GM19324 (cell line): ENCODE results near the gene CLEC16A.

Experiments used
- ATAC-seq: cut with Tn5 transposase; IDR thresholded peaks from one replicate; pipeline ENCODE4 v1.9.1; 2021; ENCODE audit warnings: mild to moderate bottlenecking, moderate library complexity; ENCODE audit not compliant: unreplicated experiment, low FRiP score

The CLEC16A gene

GRCh38 chr16:11145819-11146211 lies 201.5 kb downstream of the CLEC16A start:
- ATAC-seq: no peak

- ATAC-seq: no peak
Observed at GRCh38 chr16:11147033-11147753, 202.8 kb downstream of the CLEC16A start.

DNA sequence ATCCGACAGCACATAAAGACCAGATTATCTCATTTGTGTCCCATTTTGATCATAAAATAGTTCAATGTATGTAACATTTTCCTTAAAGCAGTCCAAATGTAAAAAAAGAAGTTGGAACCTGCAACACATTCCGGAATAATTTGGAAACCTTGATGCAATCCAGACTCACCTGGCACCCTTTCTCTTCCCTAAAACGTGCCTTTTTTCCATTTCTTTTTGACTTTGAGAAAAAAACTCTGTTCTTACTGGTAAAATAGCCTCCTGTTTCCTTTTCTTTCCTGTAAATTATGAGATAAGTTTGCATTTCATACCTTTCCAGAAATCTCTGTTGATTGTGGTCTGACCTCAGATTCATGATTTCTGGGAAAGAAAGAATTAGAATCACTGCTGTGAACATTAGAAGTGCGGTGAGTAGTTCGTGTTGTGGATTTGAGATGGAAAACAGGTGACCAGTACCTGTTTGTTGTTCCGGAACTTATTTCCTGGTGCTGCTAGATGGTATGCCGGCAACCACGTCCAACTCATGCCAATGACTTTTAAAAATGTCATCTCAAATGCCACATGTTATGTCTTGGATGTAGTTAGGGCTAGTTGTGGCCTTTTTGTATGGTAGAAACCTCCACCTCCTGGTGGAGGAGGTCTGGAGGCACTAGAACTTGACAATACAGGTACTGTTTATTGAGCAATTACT lies 203.5 kb downstream of the CLEC16A start:
- ATAC-seq: no peak

- no peak for ATAC-seq
Observed at GRCh38 chr16:11149011-11149616, 204.8 kb downstream of the CLEC16A start.

GRCh38 chr16:11150190-11150589 lies 205.8 kb downstream of the CLEC16A start:
- no peak for ATAC-seq

DNA sequence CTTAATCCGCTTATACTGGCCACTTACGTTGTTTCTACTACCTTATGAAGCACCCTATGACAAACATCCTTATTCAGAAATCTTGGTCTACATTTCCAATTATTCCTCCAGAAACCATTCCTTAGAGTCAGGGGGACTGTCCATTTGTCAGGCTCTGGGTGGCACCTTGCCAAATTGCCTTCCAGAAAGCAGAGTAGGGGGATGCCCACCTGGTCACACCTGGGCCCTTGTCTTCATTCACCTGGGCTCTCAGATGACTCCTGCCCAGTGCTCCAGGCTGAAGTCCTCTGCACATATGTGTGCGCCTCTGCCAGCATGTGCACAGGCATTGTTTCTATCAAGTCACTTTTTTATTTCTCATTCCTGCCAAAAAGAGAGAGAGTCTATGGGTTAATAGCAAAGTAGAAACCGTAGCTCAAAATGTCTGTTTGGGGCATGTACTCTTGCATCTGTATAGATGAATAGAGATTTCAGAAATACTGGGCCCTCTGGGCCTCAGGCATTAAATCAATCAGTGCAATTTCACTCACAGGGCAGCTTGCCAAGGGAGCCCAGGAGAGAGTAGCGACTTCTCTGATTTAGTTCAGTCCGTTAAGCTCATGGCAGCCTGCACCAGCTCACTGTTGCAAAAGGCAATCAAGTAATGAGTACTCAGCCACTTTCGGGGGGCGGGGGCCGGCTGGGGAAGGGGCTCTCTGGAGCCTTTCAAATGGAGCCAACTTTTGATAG lies 207.0 kb downstream of the CLEC16A start:
- ATAC-seq: no peak

- ATAC-seq: no peak
Observed at GRCh38 chr16:11151885-11152629, 207.7 kb downstream of the CLEC16A start.

GRCh38 chr16:11152677-11153331 lies 208.4 kb downstream of the CLEC16A start:
- ATAC-seq: no peak

DNA sequence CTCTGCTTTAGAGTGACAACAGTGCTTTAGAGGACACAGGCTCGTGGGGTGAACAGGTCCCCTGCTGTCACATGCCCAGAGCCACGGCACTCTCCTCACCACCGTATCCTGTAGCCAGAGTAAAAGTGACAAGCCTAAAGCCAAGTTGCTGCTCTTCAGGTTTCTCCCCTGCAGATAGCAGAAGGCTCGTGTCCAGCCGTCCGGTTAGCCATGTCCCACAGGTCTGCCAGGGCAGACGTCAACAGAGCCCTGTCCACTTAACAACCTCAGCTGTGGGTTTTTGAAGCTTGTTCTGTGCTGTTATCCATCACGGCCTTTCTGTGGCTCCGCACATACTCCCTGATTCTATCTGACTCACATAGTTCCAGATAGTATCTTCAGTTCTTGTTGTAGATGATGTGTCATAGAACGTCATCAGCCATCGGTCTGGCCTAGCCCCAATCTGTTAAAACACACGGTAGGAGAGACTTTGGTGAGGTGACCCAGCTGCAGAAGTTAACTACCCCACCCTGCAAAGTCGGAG lies 211.0 kb downstream of the CLEC16A start:
- no peak for ATAC-seq

- no peak for ATAC-seq
Observed at GRCh38 chr16:11156401-11156800, 212.0 kb downstream of the CLEC16A start.

DNA sequence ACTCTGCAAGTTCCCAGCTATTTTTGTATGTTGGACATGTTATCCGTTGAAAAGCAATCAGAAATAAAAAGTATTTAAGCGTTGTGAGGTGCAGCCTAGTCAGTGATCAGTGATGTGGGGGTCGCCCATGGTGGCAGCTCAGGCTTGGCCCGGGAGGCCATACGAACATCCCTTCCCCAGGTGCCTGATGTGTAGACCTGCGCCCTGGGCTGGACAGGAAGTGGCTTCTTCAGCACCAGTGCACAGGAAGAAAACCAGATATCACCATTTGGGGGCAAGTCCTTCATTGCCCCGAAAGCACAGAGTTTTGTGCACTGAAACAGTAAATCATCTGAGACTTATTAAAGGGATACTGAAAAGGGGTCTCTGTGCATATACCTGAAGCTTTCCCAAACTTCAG lies 212.8 kb downstream of the CLEC16A start:
- ATAC-seq: no peak

- ATAC-seq: no peak
Observed at GRCh38 chr16:11158018-11158417, 213.7 kb downstream of the CLEC16A start.

GRCh38 chr16:11159282-11159681 lies 214.9 kb downstream of the CLEC16A start:
- no peak for ATAC-seq

- no peak for ATAC-seq
Observed at GRCh38 chr16:11160676-11161115, 216.3 kb downstream of the CLEC16A start.

DNA sequence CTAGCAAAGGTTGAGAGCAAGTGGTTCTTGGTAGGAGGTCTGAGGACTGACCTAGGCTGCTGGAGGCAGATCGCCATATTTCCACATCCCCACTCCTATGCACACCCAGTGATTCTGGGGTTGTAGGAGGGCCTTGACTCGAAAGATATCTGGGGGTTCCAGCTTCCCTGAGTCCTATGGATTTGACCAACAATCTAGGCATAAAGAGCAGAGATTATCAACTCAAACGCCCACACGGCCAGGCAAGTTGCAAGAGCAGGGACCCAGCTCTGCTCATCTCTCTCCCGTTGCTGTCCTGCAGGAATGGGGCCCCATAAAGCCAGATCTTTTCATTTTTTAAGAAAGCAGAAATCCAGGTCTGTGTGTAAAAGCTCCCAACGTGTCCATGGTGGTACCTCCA lies 217.1 kb downstream of the CLEC16A start:
- ATAC-seq: no peak

DNA sequence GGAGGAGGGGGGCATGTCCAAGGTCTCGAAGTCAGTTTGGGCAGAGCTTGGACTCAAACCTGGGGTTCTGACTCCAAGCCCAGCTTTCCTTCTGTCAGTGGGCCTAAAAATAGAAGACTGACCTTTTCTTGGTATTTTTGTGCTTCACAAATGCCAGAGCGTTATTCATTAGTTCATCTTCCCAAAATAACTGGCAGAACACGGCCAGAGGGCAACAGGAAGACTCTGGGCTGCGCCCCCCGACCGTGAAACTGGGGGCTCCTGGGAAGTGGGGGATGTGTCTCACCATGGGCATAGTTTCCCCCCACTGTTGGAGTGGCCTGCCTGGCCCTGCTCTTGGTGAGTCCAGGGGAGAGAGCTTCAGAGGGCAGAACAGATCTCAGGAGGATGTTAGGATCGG lies 217.6 kb downstream of the CLEC16A start:
- no peak for ATAC-seq

DNA sequence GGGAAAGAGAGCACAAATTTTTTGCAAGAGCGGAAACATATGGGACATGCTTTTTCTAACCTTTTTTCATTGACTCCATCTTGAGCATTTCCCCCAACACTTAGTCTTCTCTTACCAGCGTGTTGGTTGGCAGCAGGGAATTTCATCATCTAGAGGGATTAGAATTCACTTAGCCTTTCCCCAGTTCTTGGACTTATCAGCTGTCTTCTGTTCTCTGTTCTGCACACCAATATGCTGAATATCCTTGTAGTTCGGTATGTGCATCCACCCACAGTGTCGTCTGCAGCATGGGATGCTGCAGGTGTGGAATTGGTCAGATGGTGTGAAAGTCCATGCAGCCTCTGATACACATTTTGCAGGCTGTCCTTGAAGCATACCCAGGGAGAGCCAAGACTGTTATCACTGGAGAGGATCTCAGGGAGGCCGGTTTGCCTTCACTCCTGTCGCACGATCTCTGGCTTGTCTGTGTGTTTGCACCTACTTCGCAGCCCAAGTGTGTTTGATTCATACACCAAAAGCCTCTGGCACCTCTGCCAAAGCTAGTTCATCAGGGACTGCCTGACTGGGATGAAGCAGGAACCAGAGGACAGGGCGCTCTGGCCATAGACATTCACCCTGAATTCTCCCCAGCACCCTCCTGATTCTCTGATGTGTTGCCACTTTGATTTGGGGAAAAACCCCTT lies 218.4 kb downstream of the CLEC16A start:
- no peak for ATAC-seq

- no peak for ATAC-seq
Observed at GRCh38 chr16:11163761-11164261, 219.4 kb downstream of the CLEC16A start.
